ENCODE measurements around the gene STK17A.

Gene STK17A

GRCh38 chr7:43582503-43583423 is at the start of gene STK17A (continued):
- TF ChIP-seq, protein P1, sequence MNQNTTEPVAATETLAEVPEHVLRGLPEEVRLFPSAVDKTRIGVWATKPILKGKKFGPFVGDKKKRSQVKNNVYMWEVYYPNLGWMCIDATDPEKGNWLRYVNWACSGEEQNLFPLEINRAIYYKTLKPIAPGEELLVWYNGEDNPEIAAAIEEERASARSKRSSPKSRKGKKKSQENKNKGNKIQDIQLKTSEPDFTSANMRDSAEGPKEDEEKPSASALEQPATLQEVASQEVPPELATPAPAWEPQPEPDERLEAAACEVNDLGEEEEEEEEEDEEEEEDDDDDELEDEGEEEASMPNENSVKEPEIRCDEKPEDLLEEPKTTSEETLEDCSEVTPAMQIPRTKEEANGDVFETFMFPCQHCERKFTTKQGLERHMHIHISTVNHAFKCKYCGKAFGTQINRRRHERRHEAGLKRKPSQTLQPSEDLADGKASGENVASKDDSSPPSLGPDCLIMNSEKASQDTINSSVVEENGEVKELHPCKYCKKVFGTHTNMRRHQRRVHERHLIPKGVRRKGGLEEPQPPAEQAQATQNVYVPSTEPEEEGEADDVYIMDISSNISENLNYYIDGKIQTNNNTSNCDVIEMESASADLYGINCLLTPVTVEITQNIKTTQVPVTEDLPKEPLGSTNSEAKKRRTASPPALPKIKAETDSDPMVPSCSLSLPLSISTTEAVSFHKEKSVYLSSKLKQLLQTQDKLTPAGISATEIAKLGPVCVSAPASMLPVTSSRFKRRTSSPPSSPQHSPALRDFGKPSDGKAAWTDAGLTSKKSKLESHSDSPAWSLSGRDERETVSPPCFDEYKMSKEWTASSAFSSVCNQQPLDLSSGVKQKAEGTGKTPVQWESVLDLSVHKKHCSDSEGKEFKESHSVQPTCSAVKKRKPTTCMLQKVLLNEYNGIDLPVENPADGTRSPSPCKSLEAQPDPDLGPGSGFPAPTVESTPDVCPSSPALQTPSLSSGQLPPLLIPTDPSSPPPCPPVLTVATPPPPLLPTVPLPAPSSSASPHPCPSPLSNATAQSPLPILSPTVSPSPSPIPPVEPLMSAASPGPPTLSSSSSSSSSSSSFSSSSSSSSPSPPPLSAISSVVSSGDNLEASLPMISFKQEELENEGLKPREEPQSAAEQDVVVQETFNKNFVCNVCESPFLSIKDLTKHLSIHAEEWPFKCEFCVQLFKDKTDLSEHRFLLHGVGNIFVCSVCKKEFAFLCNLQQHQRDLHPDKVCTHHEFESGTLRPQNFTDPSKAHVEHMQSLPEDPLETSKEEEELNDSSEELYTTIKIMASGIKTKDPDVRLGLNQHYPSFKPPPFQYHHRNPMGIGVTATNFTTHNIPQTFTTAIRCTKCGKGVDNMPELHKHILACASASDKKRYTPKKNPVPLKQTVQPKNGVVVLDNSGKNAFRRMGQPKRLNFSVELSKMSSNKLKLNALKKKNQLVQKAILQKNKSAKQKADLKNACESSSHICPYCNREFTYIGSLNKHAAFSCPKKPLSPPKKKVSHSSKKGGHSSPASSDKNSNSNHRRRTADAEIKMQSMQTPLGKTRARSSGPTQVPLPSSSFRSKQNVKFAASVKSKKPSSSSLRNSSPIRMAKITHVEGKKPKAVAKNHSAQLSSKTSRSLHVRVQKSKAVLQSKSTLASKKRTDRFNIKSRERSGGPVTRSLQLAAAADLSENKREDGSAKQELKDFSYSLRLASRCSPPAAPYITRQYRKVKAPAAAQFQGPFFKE (tag by site-specific recombination; IDR thresholded peaks at IDR 0.05; ENCODE audit: borderline replicate concordance): no peak
- TF ChIP-seq ZNF521 (tag by site-specific recombination; IDR thresholded peaks at IDR 0.05): no peak
- TF ChIP-seq ZNF239 (tag by site-specific recombination; IDR thresholded peaks at IDR 0.05): no peak
- 0 out of 2 replicates have a peak, but pooled peaks have one; percentile 55 for TF ChIP-seq ZNF184 (tag by site-specific recombination; IDR thresholded peaks at IDR 0.05)
- TF ChIP-seq, protein P2, sequence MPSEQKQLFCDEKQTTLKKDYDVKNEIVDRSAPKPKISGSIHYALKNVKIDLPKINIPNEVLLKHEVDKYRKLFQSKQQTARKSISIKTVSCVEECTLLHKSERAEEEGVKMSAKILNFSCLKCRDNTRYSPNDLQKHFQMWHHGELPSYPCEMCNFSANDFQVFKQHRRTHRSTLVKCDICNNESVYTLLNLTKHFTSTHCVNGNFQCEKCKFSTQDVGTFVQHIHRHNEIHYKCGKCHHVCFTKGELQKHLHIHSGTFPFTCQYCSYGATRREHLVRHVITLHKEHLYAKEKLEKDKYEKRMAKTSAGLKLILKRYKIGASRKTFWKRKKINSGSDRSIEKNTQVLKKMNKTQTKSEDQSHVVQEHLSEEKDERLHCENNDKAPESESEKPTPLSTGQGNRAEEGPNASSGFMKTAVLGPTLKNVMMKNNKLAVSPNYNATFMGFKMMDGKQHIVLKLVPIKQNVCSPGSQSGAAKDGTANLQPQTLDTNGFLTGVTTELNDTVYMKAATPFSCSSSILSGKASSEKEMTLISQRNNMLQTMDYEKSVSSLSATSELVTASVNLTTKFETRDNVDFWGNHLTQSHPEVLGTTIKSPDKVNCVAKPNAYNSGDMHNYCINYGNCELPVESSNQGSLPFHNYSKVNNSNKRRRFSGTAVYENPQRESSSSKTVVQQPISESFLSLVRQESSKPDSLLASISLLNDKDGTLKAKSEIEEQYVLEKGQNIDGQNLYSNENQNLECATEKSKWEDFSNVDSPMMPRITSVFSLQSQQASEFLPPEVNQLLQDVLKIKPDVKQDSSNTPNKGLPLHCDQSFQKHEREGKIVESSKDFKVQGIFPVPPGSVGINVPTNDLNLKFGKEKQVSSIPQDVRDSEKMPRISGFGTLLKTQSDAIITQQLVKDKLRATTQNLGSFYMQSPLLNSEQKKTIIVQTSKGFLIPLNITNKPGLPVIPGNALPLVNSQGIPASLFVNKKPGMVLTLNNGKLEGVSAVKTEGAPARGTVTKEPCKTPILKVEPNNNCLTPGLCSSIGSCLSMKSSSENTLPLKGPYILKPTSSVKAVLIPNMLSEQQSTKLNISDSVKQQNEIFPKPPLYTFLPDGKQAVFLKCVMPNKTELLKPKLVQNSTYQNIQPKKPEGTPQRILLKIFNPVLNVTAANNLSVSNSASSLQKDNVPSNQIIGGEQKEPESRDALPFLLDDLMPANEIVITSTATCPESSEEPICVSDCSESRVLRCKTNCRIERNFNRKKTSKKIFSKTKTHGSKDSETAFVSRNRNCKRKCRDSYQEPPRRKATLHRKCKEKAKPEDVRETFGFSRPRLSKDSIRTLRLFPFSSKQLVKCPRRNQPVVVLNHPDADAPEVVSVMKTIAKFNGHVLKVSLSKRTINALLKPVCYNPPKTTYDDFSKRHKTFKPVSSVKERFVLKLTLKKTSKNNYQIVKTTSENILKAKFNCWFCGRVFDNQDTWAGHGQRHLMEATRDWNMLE (tag by site-specific recombination; conservative IDR thresholded peaks at IDR 0.05; ENCODE audit: low read depth): no peak
- TF ChIP-seq, protein P3, sequence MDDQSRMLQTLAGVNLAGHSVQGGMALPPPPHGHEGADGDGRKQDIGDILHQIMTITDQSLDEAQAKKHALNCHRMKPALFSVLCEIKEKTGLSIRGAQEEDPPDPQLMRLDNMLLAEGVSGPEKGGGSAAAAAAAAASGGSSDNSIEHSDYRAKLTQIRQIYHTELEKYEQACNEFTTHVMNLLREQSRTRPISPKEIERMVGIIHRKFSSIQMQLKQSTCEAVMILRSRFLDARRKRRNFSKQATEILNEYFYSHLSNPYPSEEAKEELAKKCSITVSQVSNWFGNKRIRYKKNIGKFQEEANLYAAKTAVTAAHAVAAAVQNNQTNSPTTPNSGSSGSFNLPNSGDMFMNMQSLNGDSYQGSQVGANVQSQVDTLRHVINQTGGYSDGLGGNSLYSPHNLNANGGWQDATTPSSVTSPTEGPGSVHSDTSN (CRISPR knock-in tag; IDR thresholded peaks at IDR 0.05): no peak
- no peak for TF ChIP-seq ZNF366 (tag by site-specific recombination; conservative IDR thresholded peaks at IDR 0.05)
- no peak for TF ChIP-seq ZNF514 (tag by site-specific recombination; IDR thresholded peaks at IDR 0.05)
- TF ChIP-seq ZFP41 (tag by site-specific recombination; IDR thresholded peaks at IDR 0.05; ENCODE audit: borderline replicate concordance): no peak
- no peak for TF ChIP-seq HIC1 (tag by site-specific recombination; IDR thresholded peaks at IDR 0.05)
- no peak for TF ChIP-seq ZNF354C (tag by site-specific recombination; IDR thresholded peaks at IDR 0.05; ENCODE audit: borderline replicate concordance, low read depth)
- TF ChIP-seq ZNF707 (tag by site-specific recombination; IDR thresholded peaks at IDR 0.05): no peak
- no peak for TF ChIP-seq KLF9 (tag by site-specific recombination; IDR thresholded peaks at IDR 0.05; ENCODE audit: low read depth)
- no peak for TF ChIP-seq ZNF202 (tag by site-specific recombination; IDR thresholded peaks at IDR 0.05; ENCODE audit: borderline replicate concordance)
- no peak for TF ChIP-seq ZNF670 (tag by site-specific recombination; IDR thresholded peaks at IDR 0.05; ENCODE audit: low read depth)
- no peak for TF ChIP-seq SALL2 (tag by site-specific recombination; IDR thresholded peaks at IDR 0.05; ENCODE audit: borderline replicate concordance)
- no peak for TF ChIP-seq ZNF76 (tag by site-specific recombination; IDR thresholded peaks at IDR 0.05; ENCODE audit: borderline replicate concordance, low read depth)
- TF ChIP-seq RBAK (tag by site-specific recombination; IDR thresholded peaks at IDR 0.05): no peak
- 0 out of 2 replicates have a peak, but pooled peaks have one; percentile 20 for TF ChIP-seq KLF1 (tag by site-specific recombination; IDR thresholded peaks at IDR 0.05)
- TF ChIP-seq KLF10 (tag by site-specific recombination; IDR thresholded peaks at IDR 0.05): peak; percentile 61; the same call in 1 of the 2 replicates
- TF ChIP-seq ZNF791 (tag by site-specific recombination; IDR thresholded peaks at IDR 0.05): no peak
- TF ChIP-seq ZNF112 (tag by site-specific recombination; IDR thresholded peaks at IDR 0.05): no peak
